HG03135 (cell line): Measurements from ENCODE around the gene ATP6V0A4.
"Not testable (repeated sequence)": the region's sequence is repeated elsewhere in the genome, so short reads cannot be mapped to it uniquely, and the experiment has no call there.

ENCODE experiments used
- ATAC-seq: cut with Tn5 transposase; IDR thresholded peaks from one replicate; pipeline ENCODE4 v1.9.1; 2021; ENCODE audit warnings: mild to moderate bottlenecking, moderate library complexity; ENCODE audit not compliant: unreplicated experiment

The ATP6V0A4 gene

GRCh38 chr7:138797715-138798320 is at the start of gene ATP6V0A4, which contains the start of gene TMEM213:
TSS of gene ATP6V0A4 (minus strand) at chr7:138798196. CDS start at chr7:138771247, 26,949 bp downstream.
TSS of gene TMEM213 (plus strand) at chr7:138797994. CDS start at chr7:138798105, 111 bp downstream.
- no peak for ATAC-seq

- no peak for ATAC-seq
These were observed 47.7 kb upstream of the ATP6V0A4 start for GRCh38 chr7:138845711-138846110.

- ATAC-seq = no peak
These were observed 45.9 kb upstream of the ATP6V0A4 start for GRCh38 chr7:138843632-138844580.

- ATAC-seq = no peak
These were observed 44.1 kb upstream of the ATP6V0A4 start for GRCh38 chr7:138842111-138842510.

GRCh38 chr7:138838166-138838565 is 40.2 kb upstream of the ATP6V0A4 start:
- no peak for ATAC-seq

- ATAC-seq = no peak
These were observed 39.6 kb upstream of the ATP6V0A4 start for GRCh38 chr7:138837627-138838026.

- no peak for ATAC-seq
These were observed 37.1 kb upstream of the ATP6V0A4 start for GRCh38 chr7:138835087-138835486.

- ATAC-seq = no peak
These were observed 36.6 kb upstream of the ATP6V0A4 start for GRCh38 chr7:138834583-138834982.

GRCh38 chr7:138833596-138833995 is 35.6 kb upstream of the ATP6V0A4 start:
- ATAC-seq = no peak

GRCh38 chr7:138832966-138833365 is 35.0 kb upstream of the ATP6V0A4 start:
- ATAC-seq = no peak

- no peak for ATAC-seq
These were observed 31.3 kb upstream of the ATP6V0A4 start for GRCh38 chr7:138829335-138829734.

- no peak for ATAC-seq
These were observed 30.3 kb upstream of the ATP6V0A4 start for GRCh38 chr7:138828302-138828701.

- no peak for ATAC-seq
These were observed 27.2 kb upstream of the ATP6V0A4 start for GRCh38 chr7:138825049-138825721.

- no peak for ATAC-seq
These were observed 25.0 kb upstream of the ATP6V0A4 start for GRCh38 chr7:138822867-138823535.

- no peak for ATAC-seq
These were observed 23.9 kb upstream of the ATP6V0A4 start for GRCh38 chr7:138821912-138822311.

- no peak for ATAC-seq
These were observed 21.6 kb upstream of the ATP6V0A4 start for GRCh38 chr7:138819625-138820024.

GRCh38 chr7:138816650-138817049 is 18.7 kb upstream of the ATP6V0A4 start:
- ATAC-seq = no peak

GRCh38 chr7:138814816-138815332 is 16.9 kb upstream of the ATP6V0A4 start:
- ATAC-seq = no peak

- no peak for ATAC-seq
These were observed 15.9 kb upstream of the ATP6V0A4 start for GRCh38 chr7:138813945-138814344.

- ATAC-seq = not testable (repeated sequence)
These were observed 13.3 kb upstream of the ATP6V0A4 start for GRCh38 chr7:138811327-138811726.

GRCh38 chr7:138809346-138809745 is 11.3 kb upstream of the ATP6V0A4 start:
- no peak for ATAC-seq
